ENCODE results near the gene VCX3B.
"Not testable (repeated sequence)": the region's sequence is repeated elsewhere in the genome, so short reads cannot be mapped to it uniquely, and the experiment has no call there.

The VCX3B gene

DNA sequence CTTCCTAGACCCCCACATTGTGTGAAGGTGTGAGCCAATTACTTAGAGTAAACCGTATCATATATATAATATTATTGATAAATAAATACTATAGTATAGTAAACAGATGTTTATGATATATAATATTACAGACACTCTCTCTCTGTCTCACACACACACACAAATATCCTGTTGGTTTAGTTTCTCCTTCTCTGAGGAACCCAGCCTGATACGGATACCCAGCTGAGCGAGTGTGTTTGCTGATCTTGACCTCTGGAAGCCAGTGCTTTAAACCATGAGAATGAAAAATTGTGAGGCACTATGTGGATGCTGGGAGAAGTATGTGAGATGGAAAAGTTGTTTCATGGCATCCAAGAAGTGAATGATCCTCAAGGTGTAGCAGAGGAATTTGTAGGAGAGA, at the start of gene VCX3B:
Gene VCX3B, plus strand, starts transcription at position 301 of the 400 bp plus-strand sequence. CDS start 621 bp downstream, outside the sequence.
- DNase-seq, result not testable (repeated sequence)

DNA sequence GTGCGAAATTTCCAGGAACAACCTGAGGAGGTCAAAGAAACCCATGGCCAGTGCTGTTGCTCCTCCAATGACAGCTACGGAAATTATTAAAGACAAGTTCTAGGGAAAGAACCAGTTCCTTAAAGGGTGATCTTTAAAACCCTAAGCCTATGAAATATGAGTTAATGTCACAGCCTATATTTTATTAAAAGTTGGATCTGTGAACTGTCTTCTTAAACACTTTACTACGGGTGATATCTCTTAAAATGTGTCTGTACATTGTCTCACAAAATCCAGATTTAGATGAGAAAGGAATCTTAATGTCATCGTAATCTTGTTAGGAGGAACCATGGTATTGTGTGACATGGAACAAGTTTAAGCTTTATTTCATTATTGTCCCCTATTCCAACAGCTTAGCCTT, 46.3 kb upstream of the VCX3B start:
- DNase-seq, result no peak

DNA sequence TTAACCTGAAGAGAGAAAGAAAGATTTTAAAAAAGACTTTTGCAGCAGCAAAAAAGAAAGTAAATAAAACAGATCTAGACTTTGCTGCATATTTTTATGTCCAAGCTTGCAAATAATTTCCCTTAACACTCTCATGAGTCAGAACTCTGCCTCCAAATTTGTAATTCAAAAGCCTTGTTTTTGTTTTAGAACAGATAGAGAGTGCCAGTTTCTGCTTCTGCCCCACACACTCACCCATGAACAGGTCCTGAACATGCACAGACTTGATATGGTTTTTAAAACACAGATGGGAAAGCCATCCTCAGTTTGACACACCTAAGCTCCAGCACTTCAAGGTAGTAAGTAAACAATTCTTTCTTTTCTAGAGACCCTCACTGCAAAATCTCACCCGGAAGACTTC, 39.7 kb upstream of the VCX3B start:
- DNase-seq, result no peak

DNA sequence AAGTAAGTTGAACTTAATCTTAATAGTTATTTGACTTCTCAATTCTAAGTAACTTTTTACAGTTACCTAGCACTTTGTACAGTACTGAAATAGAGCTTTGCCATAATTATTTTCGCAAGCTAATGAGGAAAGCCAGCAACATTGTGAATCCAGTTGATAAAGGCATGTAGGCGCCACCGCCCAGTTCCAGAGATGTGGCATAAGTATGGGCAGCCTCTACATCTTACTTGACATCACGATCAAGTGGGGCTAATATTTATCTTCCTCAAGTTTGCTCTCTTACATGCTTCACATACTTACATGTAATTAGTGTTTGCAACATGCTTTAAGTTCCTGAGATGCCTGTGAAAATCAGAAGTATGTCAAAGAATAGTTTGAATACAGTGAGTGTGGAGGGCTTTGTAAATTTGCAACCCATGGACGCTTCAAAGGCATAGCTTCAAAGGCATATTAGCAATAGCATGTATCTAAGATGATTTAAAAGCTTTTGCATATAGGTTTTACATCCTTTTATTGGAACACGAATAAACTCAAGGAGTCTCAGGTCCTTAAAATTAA, 34.9 kb upstream of the VCX3B start:
- DNase-seq, result no peak

DNA sequence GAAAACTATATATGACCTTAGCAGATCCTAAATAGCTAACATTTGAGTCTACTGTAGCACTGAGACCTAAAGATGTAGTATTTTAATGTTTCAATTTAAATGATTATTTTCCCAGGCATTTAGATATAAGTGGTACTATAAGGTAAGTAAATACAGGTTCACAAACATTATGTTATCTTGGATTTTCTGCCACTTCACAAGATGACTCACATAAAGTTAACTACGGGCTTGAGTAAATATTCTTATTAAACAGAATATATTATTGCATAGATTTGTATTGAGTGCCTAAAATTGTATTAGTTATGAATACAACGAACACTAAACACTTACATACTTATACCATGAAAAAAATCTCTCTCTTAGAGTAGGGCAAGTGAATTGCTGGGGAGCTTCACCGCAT, 34.2 kb upstream of the VCX3B start:
- no peak for DNase-seq

DNA sequence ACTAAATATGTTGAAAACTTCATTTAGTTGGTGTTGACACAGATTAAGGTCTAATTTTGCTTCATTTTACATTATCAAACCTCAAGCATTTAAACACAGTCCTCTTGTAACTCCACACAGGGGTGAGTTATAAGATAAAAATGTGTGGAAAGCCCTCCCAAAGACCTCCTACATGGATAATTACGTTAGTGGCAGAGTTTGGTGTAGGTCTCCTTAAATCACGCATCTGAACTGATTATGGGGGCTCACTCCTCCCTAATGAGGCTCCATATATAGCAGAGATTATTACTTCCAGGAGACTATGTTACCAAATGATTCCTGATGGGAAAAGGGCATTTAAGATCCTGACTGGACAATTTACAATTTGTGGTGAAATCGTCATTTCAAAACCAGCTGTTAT, 32.2 kb upstream of the VCX3B start:
- no peak for DNase-seq

DNA sequence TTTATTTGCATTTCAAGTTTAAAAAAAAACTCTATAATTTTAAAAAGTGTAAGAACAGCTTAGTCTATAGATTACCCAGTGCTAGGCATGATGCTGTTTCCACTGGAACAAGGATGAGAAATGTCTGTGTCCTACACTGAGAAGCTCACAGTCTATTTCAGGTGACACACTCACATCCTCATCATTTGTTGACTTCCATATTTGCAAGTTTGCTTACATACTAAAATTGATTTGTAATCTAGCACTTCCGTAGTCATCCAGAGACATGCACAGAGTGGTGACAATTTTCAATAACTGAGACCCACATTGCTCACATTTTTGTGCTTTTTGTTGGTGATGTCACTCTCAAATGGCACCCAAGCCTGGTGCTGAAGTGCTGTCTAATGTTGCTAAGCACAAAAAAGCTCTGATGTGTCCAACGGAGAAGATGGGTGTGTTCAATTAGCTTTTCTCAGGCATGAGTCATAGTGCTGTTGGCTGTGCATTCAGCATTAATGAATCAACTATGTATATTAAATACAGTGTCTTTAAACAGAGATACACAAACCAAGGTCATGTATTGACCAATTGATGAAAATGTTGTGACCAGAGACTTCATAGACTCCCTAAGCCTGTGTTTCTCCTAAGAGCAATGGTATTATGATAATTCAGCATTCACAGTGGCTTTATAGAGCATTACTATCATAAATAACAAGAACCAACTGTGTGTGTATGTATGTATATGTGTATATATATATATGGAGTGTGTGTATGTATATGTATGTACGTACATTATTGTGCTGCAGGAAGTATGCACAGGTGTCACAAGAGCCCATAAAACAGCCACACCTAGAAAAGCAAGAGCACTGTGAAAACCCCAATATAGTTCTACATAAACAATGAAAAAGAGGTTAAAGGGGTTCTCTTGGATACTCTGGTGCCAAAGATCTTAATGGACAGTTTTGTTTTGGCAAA, 31.2 kb upstream of the VCX3B start:
- DNase-seq, result no peak

DNA sequence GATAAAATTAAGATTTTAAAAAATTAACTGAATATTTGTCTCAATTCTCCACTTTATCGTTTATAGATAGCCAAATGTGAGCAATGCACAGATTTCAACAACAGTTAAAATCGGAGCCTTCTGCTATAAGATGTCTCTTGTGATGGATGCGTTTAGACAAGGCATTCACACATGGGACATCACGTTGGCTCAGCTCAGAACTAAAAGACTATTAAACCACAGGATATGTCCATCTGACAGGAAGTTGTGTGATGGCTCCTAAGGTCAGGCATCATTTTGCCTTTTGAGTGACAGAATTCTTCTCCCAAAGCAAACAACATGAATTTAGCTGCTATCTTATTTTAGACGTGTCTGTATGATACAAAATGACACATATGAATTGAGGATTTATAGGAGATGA, 17.3 kb upstream of the VCX3B start:
- no peak for DNase-seq

DNA sequence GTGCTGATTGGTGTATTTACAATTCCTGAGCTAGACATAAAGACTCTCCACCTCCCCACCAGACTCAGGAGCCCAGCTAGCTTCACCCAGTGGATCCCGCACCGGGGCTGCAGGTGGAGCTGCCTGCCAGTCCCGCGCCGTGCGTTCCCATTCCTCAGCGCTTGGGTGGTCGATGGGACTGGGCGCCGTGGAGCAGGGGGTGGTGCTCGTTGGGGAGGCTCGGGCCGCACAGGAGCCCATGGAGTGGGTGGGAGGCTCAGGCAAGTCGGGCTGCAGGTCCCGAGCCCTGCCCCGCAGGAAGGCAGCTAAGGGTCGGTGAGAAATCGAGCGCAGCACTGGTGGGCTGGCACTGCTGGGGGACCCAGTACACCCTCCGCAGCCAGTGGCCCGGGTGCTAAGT, 12.3 kb upstream of the VCX3B start:
- not testable (repeated sequence) for DNase-seq

DNA sequence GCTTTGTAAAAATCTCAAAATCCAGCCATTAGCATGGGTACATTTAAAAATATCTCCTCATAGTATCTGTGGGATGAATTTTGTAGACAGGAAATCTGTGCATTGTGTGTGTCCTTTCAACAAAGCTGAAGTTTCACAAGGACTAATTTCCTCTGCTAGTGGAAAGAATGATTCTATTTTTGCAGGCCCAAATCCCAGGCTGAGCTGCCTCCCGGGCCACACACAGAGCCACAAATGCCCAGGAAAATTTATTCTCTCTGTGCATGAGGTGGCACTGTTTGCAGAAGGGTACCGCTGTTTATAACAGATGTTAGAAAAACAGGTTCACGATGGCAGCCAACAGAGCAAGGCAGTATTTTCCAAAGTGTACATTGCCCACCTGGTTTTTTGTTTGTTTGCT, 11.0 kb upstream of the VCX3B start:
- DNase-seq, result no peak

DNA sequence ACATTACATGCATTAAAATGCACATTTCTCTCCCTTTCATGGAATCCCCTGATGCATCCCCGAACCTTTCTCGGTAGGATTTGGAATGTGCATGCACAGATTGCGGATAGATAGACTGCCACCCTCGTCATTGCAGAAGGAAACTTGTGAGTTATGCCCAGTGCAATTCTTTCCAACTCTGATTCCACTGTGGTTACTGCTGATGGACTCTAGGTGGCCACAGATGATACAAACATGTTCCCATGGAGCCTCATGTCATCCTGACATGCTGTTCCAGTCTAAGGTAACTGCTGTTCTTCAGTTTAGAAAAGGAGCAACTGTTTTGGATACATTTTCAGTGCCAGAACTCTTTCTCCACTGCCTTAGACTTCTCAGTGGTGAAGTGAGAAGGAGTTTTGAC, 9.1 kb upstream of the VCX3B start:
- no peak for DNase-seq

DNA sequence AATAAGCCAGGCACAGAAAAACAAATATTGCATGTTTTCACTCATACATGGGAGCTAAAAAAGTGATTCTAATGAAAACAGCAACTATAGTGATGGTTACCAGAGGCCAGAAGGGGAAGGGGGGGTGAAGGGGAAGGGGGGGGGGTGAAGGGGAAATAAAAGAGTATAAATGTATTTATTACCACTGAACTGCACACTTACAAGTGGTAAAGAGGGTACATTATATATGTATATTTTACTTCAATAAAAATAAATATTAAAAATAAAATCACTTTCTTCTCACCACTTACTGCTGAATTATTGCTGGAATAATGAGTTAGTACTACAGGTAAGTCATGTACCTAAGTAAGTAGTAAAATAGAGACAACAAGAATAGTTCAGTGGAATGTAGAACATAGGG, 2.1 kb upstream of the VCX3B start:
- DNase-seq, result no peak

DNA sequence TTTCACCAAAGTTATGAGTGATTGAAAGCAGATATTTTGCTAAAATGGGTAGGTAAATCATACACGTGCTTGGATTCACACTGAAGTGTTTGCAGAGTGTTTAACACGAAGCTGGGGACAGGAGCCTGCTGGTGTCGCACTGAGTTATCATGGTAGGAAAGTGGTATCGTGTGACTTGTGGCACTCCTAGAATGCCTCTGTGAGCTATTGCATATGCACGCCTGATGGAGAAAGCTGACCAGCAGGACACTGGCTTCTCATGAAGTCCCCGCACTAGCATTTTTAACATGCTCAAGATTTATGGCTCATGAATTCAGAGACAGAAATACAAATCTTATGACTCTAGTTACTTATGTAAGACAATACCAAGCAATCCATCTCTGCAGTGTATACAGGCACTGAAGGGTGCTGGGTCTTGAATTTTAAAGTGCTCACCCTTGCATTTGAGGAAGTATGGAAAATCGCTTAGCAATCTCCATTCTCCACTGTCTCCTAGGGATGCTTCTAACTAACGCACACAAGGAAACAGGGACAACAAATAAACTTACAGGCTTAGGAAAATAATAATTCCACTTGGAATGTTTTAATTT, 19.8 kb downstream of the VCX3B start:
- no peak for DNase-seq

DNA sequence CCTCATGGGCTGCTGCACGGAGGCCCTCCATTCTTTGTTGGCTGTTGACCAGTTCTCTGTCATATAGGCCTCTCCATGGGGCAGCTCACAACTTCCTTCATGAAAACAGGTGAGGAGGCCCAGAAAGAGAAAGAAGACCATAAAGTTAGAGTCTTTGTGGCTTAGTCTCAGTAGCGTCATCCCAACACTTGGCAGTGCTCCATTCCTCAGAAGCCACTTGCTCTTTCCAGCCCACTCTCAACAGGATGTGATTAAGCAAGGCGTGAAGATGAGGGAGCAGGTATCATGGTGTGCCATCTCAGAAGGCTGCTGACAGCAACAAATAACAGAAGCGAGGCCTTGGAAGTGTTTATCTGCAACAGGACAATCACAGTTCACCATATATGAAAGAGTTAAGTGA, 30.4 kb downstream of the VCX3B start:
- not testable (repeated sequence) for DNase-seq

DNA sequence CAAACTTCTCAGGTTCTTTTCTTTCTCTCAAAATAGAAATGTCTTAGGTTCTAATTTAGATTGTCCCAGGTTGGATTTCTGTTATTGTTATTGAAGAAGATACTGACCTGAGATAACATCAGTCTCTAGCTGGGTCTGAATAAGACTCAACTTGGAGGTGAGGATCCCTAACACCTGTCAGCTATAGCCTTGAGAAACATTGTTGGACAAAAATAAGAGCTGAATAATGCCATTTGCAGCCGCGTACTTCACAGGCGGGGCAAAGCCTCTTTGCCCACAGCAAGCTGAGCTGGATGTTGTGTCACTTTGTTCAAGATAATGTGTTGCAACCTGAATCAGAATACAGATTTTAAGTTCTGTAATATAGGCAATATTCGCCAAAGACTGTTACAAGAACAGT, 35.6 kb downstream of the VCX3B start:
- no peak for DNase-seq

DNA sequence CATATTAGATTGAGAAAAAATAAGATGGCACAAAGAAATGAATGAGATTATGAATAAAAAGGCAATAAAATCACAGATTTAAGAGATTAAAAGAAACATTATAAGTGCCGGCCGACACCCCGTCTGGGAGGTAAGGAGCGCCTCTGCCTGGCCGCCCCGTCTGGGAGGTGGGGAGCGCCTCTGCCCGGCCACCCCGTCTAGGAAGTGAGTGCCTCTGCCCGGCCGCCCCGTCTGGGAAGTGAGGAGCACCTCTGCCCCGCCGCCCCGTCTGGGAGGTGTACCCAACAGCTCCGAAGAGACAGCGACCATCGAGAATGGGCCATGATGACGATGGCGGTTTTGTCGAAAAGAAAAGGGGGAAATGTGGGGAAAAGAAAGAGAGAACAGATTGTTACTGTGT, 37.5 kb downstream of the VCX3B start:
- DNase-seq, result not testable (repeated sequence)

DNA sequence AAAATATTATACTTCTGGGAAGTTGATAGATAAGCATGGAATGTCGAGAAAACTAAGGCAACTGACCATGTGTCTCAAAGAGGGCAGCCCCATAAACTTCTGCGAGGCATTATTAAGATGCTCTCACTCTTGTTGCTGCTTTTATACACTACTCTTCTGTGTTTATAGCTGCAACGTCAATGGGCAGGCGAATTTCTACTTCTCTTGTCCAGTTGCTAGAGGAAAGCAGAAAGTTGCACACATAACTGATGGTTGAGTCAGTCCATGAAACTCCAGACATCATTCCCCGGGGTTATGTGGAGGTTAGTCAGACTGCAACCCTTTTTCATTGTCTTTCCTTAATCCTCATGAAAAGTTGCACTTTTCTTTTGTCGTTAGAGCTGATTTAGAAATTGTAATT, 39.8 kb downstream of the VCX3B start:
- DNase-seq, result no peak
